Islet of Langerhans (tissue), 1 donor: ENCODE data around the gene WFDC5.
"Not testable (repeated sequence)": the region's sequence is repeated elsewhere in the genome, so short reads cannot be mapped to it uniquely, and the experiment has no call there.

ENCODE experiments used
- FAIRE-seq: peaks from one replicate; lab custom pipeline; 2011; peaks lifted over from hg19 to GRCh38; lab: Jason Lieb, UNC

Gene WFDC5

GRCh38 chr20:45087814-45088213 is 27.2 kb downstream of the WFDC5 start:
- no peak for FAIRE-seq

GRCh38 chr20:45087097-45087790 is 27.7 kb downstream of the WFDC5 start:
- FAIRE-seq, result no peak

DNA sequence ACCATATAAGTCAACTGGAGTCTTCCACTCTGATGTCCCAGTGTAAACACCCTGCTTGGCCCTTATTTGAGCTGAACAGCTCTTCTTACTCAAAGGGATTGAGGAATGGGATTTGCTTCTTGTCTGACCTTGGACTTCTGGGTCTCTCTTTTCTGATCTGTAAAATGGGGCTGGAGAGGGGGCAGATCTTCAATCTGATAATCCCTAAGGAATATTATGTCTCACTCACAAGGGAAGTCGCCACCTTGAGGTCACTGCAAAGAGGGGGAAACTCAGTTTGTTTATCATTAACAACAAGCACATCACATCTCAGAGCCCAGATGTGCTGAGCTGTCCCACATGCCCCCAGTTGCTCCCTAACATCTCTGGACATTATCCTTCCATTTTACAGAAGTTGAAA is 29.1 kb downstream of the WFDC5 start:
- no peak for FAIRE-seq

- FAIRE-seq, result no peak
Measured at GRCh38 chr20:45085289-45085688, 29.7 kb downstream of the WFDC5 start.

- no peak for FAIRE-seq
Measured at GRCh38 chr20:45083127-45083526, 31.8 kb downstream of the WFDC5 start.

GRCh38 chr20:45082468-45082867 is 32.5 kb downstream of the WFDC5 start:
- FAIRE-seq, result no peak

DNA sequence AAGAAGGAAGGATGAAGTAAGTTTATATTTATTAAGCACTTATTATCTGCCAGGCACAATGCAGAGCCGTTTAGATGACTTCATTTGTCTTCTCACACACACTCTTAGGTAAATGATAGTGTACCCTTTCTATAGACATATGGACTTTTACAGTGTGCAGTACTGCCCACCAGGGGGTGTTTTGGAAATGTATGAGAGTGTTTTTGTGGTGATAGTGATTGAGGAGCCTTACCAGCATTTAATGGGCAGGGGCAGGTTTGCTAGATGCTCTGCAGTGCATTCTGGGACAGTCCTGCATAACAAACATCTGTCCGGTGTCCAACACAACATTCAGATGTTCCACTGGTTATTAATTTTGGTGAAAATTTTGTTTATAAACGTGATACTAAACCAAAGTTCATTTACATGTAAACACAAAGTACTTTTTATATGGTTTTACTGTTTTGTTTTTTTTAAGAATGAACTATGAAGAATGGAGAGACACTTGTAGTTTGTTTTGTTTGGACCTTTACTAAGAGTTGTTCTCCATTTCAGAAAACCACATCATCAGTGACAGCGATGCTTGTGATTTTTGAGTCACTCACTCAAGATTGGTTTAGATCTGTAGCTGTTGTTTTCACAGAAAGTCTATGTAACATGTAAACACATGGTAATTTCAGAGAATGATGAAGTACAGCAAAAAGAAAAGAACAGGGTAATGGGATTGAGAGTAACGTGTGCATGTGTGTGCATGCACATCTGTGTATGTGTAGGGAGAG is 33.9 kb downstream of the WFDC5 start:
- FAIRE-seq, result no peak

GRCh38 chr20:45077559-45077958 is 37.4 kb downstream of the WFDC5 start:
- no peak for FAIRE-seq

DNA sequence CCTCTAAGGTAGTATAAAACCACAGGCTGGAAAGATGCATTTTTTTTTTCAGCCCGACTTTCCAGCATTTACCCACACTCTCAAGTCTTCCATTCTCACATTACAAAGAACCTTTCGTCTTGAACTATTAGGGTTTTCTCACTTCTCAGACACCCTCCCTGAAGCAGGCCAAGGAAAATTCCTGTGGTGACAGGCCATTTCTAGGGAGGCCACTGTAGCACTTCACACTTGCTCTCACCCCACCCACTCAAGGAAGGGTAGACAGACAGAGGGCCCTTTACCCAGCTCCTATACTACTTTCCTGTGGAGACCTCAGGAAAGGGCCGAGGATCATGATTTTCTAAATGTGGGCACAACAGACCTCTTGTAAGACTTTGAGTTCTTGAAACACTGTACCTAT is 41.8 kb downstream of the WFDC5 start:
- FAIRE-seq, result no peak

GRCh38 chr20:45072066-45072465 is 42.9 kb downstream of the WFDC5 start:
- FAIRE-seq, result no peak

DNA sequence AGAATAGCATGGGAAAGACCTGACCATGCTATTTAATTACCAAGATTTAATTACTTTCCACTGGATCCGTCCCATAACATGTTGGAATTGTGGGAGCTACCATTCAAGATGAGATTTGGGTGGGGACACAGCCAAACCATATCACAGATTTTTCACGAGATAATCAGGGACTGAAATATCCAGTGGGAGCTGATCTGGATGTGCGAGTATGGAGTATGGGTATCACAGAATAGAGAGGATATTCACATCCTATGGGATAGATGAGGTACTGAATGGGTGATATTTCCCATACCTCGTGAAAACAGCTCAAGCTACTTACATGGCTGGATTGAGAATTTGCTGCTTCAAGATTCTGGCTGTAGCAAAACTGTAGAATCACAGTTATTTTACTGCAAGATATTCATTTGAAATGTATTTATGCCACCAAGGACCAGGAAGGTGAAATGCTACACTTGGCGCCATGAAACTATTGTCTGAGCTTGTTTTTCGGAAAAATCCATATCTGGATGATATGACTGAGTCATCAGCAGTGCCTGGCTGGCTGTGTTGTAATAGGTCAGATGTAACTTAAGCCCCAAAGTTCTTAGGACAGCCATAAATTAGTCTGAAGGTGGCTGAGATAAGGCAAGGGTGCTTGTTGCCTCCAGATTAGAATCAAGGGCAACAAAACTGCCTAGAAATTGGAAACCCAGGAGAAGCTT is 43.9 kb downstream of the WFDC5 start:
- FAIRE-seq, result no peak

DNA sequence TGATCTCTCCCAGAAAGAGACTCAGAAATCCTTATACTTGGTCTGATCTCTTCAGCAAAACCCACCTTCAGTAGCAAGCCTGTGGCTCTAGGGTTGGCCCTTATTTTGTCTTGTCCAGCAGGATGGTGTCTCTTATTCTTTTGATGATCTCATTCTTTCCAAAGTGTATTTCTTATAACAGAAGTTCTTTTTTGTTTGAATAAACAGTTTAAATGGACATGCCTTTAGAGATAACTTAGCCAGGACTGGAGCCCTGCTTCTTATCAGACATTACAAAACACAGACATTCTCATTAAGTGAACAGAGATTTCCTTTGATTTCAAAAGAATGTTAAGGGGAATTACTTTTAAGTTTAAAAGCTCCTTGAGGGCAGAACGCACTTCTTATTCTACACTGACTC is 45.7 kb downstream of the WFDC5 start:
- no peak for FAIRE-seq

- FAIRE-seq, result no peak
Measured at GRCh38 chr20:45067558-45067957, 47.4 kb downstream of the WFDC5 start.

- FAIRE-seq, result no peak
Measured at GRCh38 chr20:45067087-45067486, 47.9 kb downstream of the WFDC5 start.

DNA sequence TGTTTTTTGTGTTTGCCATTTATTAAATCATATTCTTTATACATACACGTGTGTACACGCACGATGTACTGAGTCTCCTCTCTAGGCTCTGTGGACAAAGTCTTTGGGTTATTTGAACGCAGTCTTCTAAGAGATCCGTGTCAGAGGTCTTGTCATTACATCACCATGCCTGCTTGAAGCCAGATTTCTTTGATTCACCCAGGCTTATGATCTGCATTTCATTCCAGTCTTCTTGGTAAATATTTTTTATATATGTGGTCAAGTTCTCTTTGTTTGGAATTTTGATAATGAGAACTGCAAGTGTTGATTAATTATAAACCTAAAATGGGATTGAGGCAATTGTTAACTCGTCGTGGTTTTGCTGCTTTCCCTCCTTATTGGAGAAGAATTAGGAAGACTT is 48.6 kb downstream of the WFDC5 start:
- no peak for FAIRE-seq

- no peak for FAIRE-seq
Measured at GRCh38 chr20:45064812-45065211, 50.2 kb downstream of the WFDC5 start.

DNA sequence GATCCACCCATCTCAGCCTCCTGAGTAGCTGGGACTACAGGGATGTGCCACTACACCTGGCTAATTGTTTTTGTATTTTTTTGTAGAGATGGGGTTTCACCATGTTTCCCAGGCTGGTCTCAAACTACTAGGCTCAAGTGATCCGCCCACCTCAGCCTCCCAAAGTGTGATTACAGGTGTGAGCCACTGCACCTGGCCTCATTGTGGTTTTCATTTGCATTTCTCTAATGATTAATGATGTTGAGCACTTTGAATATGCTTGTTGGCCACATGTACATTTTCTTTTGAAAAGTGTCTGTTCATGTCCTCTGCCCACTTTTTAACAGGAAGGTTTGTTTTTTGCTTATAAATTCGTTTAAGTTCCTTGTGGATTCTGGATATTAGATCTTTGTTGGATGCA is 51.9 kb downstream of the WFDC5 start:
- not testable (repeated sequence) for FAIRE-seq

DNA sequence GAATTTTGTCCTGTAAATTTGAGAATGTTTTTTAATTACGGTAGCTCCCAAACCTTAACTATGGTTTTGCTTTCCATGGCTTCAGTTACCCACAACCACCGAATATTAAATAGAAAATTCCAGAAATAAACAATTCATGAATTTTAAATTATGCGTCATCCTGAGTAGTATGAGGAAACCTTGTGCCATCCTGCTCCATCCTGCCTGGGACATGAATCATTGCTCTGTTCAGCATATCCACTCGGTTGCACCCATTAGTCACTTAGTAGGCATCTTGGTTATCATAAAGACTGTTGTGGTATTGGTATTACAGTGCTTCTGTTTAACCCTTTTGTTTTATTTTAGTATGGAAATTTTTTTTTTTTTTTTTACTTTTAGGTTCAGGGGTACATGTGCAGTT is 53.7 kb downstream of the WFDC5 start:
- FAIRE-seq, result no peak

- FAIRE-seq, result no peak
Measured at GRCh38 chr20:45060294-45060693, 54.7 kb downstream of the WFDC5 start.
